Activated T-cell treated with anti-CD3 and anti-CD28 coated beads, Interleukin-2, amount 50 U/mL, for 4 hours (primary cell): ENCODE data around the gene EHD1. TPM values are rescaled to one million over a fixed set of nuclear protein-coding genes. Genes with fewer than 3 reads are reported as not detected.

ENCODE experiments used
- ATAC-seq, 2 donors: fragments of 200-7000 bp; cut with Tn5 transposase; one replicate each; pipeline ENCODE4 v1.10.0; 2021
- DNase-seq: peaks from one replicate; pipeline ENCODE4 v3.0.0-alpha.2; 2020
- H3K27me3 Mint-ChIP-seq: one replicate; pipeline ENCODE4 v1.8.0; 2021; ENCODE audit warnings: low read depth, mixed read lengths
- H3K36me3 Mint-ChIP-seq: one replicate; pipeline ENCODE4 v1.8.0; 2022; ENCODE audit warnings: mixed read lengths; ENCODE audit not compliant: insufficient read depth
- H3K4me1 Mint-ChIP-seq: one replicate; pipeline ENCODE4 v1.8.0; 2021; ENCODE audit warnings: low read depth, mixed read lengths
- H3K4me3 Mint-ChIP-seq: one replicate; pipeline ENCODE4 v1.8.0; 2021; ENCODE audit warnings: mild to moderate bottlenecking, moderate library complexity, mixed read lengths
- H3K9me3 Mint-ChIP-seq: one replicate; pipeline ENCODE4 v1.8.0; 2021; ENCODE audit warnings: mixed read lengths
- total RNA-seq, 3 donors: library from RNA; stranded (reverse); gene quantifications; one replicate each; pipeline ENCODE4 v1.2.1, GENCODE V29; 2021

EHD1 gene
- total RNA-seq, 3 donors from 2014 or later, result 86.3 to 121 (median 108) TPM

GRCh38 chr11:64916040-64916774, 37.8 kb upstream of the EHD1 start:
- peaks cover 6% of the 10 kb centered on the region for H3K36me3 Mint-ChIP-seq
- DNase-seq (no peak), ATAC-seq (peak; percentile 18 to 20)
- no peaks in the 10 kb centered on the region for H3K27me3 Mint-ChIP-seq
- H3K4me3 Mint-ChIP-seq, result peak overlapping the region; percentile 86
- no peaks in the 10 kb centered on the region for H3K9me3 Mint-ChIP-seq
- H3K4me1 Mint-ChIP-seq, result peaks cover 25% of the 10 kb centered on the region

- ATAC-seq, result no peak
- Mint-ChIP-seq H3K4me3 (peak overlapping the region; percentile 86), H3K9me3 (no peaks in the 10 kb centered on the region), H3K36me3 (peaks cover 11% of the 10 kb centered on the region), H3K4me1 (peaks cover 25% of the 10 kb centered on the region), H3K27me3 (no peaks in the 10 kb centered on the region)
- DNase-seq, result no peak
These were observed 37.0 kb upstream of the EHD1 start for GRCh38 chr11:64915376-64915887.

DNA sequence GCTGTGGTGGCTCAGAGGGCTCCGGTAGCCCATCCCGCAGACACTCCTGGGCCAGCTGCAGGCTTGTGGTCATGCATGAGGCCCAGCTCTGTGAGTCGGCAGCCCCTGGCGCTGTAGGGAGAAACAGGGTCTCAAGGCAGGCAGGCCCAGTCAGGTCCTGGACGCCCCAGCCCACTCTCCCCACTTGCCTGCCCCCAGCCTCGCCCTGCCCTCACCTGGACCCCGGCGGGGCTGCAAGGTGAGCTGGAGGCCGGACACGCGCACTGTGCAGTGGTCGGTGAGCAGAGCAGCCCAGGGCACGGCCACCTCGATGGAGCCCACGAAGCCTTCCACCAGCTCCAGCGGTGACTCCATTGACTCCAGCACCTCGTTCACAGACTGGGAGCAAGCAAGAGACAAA, 35.7 kb upstream of the EHD1 start:
- ATAC-seq (no peak), DNase-seq (no peak)
- Mint-ChIP-seq H3K36me3 (peaks cover 13% of the 10 kb centered on the region), H3K27me3 (no peaks in the 10 kb centered on the region), H3K4me1 (peaks cover 25% of the 10 kb centered on the region), H3K9me3 (no peaks in the 10 kb centered on the region), H3K4me3 (no peak overlapping the region)

GRCh38 chr11:64913171-64913727, 34.8 kb upstream of the EHD1 start:
- ATAC-seq (no peak), DNase-seq (no peak)
- Mint-ChIP-seq H3K9me3 (no peaks in the 10 kb centered on the region), H3K27me3 (no peaks in the 10 kb centered on the region), H3K36me3 (peaks cover 13% of the 10 kb centered on the region), H3K4me1 (peaks cover 25% of the 10 kb centered on the region), H3K4me3 (no peak overlapping the region)

- Mint-ChIP-seq H3K9me3 (no peaks in the 10 kb centered on the region), H3K36me3 (peaks cover 17% of the 10 kb centered on the region), H3K4me1 (peaks cover 14% of the 10 kb centered on the region), H3K27me3 (no peaks in the 10 kb centered on the region), H3K4me3 (no peak overlapping the region)
- no peak for ATAC-seq
- DNase-seq, result no peak
These were observed 33.3 kb upstream of the EHD1 start for GRCh38 chr11:64911689-64912088.

GRCh38 chr11:64911142-64911541, 32.7 kb upstream of the EHD1 start:
- H3K4me1 Mint-ChIP-seq, result peaks cover 11% of the 10 kb centered on the region
- DNase-seq (no peak), ATAC-seq (no peak)
- H3K4me3 Mint-ChIP-seq, result no peak overlapping the region
- H3K36me3 Mint-ChIP-seq, result peaks cover 17% of the 10 kb centered on the region
- H3K27me3 Mint-ChIP-seq, result no peaks in the 10 kb centered on the region
- H3K9me3 Mint-ChIP-seq, result no peaks in the 10 kb centered on the region

DNA sequence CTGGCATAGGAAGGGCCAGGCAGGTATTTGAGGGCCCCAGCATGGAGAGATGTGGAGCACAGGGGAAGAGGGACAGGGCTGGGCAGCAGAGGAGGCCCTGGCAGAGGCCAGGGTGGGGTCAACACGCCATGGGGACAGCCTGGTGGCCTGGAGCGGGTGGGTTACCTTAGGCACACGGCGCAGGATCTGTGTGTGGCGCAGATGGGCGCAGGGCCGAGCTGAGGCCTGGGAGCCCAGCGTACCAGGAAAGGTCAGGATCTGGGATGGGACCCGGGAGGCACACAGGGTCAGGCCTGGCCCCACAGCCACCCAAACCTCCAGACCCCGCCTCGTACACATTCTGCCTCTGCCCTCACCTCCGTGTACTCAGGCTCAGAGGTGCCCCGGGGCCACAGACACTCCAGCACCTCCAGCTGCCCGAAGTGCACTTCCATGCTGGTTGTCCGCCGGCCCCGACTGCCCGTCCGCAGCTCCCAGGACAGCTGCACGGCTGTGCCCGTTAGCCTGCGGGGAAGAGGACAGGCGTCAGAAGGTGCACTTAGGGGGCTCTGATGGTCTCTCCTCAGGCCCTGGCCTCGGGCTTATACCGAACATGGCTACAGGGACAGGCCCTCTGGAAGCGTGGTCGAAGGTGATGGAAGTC, 32.2 kb upstream of the EHD1 start:
- Mint-ChIP-seq H3K4me1 (peaks cover 6% of the 10 kb centered on the region), H3K9me3 (no peaks in the 10 kb centered on the region), H3K4me3 (no peak overlapping the region), H3K36me3 (peaks cover 20% of the 10 kb centered on the region), H3K27me3 (no peaks in the 10 kb centered on the region)
- ATAC-seq (no peak), DNase-seq (no peak)

GRCh38 chr11:64909653-64910343, 31.4 kb upstream of the EHD1 start:
- Mint-ChIP-seq H3K9me3 (no peaks in the 10 kb centered on the region), H3K4me3 (no peak overlapping the region), H3K36me3 (peaks cover 20% of the 10 kb centered on the region), H3K27me3 (no peaks in the 10 kb centered on the region), H3K4me1 (peaks cover 4% of the 10 kb centered on the region)
- DNase-seq (no peak), ATAC-seq (no peak)

GRCh38 chr11:64908766-64909165, 30.3 kb upstream of the EHD1 start:
- ATAC-seq, result no peak
- H3K9me3 Mint-ChIP-seq, result no peaks in the 10 kb centered on the region

GRCh38 chr11:64906314-64906635, 27.9 kb upstream of the EHD1 start:
- Mint-ChIP-seq H3K4me1 (peaks cover 4% of the 10 kb centered on the region), H3K36me3 (peaks cover 21% of the 10 kb centered on the region), H3K4me3 (no peak overlapping the region), H3K27me3 (no peaks in the 10 kb centered on the region), H3K9me3 (no peaks in the 10 kb centered on the region)
- DNase-seq (no peak), ATAC-seq (no peak)

More at GRCh38 chr11:64908766-64909165, 30.3 kb upstream of the EHD1 start:
- no peaks in the 10 kb centered on the region for H3K4me1 Mint-ChIP-seq
- peaks cover 20% of the 10 kb centered on the region for H3K36me3 Mint-ChIP-seq
- no peaks in the 10 kb centered on the region for H3K27me3 Mint-ChIP-seq
- no peak for DNase-seq
- no peak overlapping the region for H3K4me3 Mint-ChIP-seq

- Mint-ChIP-seq H3K9me3 (no peaks in the 10 kb centered on the region), H3K36me3 (peaks cover 16% of the 10 kb centered on the region), H3K4me3 (no peak overlapping the region), H3K27me3 (no peaks in the 10 kb centered on the region), H3K4me1 (peaks cover 5% of the 10 kb centered on the region)
- no peak for ATAC-seq
- no peak for DNase-seq
These were observed 27.3 kb upstream of the EHD1 start for GRCh38 chr11:64905516-64906313.

DNA sequence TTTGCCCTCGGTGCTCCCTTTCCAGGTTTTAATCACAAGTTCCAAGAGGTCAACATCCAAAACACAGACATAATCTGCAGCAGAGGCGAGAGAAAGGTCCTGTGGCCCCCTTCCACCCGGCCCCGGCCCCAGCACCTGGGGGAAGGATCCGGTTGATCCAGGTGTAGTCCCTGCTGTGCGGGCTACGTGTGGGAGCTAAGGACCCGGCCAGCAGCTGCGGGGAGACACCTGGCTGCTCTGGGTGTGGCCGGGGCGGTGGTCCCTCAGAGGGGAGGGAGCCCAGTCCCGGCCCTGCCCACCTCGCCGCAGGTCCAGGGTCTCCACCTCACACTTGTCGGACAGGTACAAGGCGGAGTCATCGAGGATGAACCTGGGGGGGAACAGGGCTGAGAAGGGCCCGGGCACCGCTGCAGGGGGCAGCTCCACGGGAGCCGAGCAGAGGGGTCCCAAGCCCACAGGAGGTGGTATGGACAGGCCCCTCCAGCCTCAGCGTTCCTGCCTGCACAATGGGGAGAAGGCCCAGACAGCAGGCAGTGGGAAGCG, 24.9 kb upstream of the EHD1 start:
- peaks cover 20% of the 10 kb centered on the region for H3K36me3 Mint-ChIP-seq
- no peaks in the 10 kb centered on the region for H3K27me3 Mint-ChIP-seq
- no peak for DNase-seq
- ATAC-seq, result no peak
- no peak overlapping the region for H3K4me3 Mint-ChIP-seq
- H3K4me1 Mint-ChIP-seq, result peaks cover 14% of the 10 kb centered on the region
- no peaks in the 10 kb centered on the region for H3K9me3 Mint-ChIP-seq

- Mint-ChIP-seq H3K4me3 (no peak overlapping the region), H3K27me3 (no peaks in the 10 kb centered on the region), H3K4me1 (peaks cover 14% of the 10 kb centered on the region), H3K36me3 (peaks cover 16% of the 10 kb centered on the region), H3K9me3 (no peaks in the 10 kb centered on the region)
- DNase-seq (no peak), ATAC-seq (no peak)
These were observed 23.9 kb upstream of the EHD1 start for GRCh38 chr11:64902102-64902900.
